NK-92 (cell line): ENCODE results near the gene RUNX1.
"Not testable (repeated sequence)": the region's sequence is repeated elsewhere in the genome, so short reads cannot be mapped to it uniquely, and the experiment has no call there.

Experiments
- DNase-seq: peaks from one replicate; lab custom pipeline; 2025; ENCODE audit not compliant: unreplicated experiment; lab: John Stamatoyannopoulos, UW

Gene RUNX1

GRCh38 chr21:34973685-34974084 is 75.4 kb downstream of the RUNX1 start:
- no peak for DNase-seq

- DNase-seq = no peak
These were observed 77.4 kb downstream of the RUNX1 start for GRCh38 chr21:34971656-34972055.

GRCh38 chr21:34970566-34970965 is 78.5 kb downstream of the RUNX1 start:
- DNase-seq = no peak

GRCh38 chr21:34970167-34970500 is 79.0 kb downstream of the RUNX1 start:
- no peak for DNase-seq

- no peak for DNase-seq
These were observed 79.5 kb downstream of the RUNX1 start for GRCh38 chr21:34969423-34970166.

- no peak for DNase-seq
These were observed 80.4 kb downstream of the RUNX1 start for GRCh38 chr21:34968414-34969333.

GRCh38 chr21:34967509-34968289 is 81.4 kb downstream of the RUNX1 start:
- DNase-seq = no peak

GRCh38 chr21:34966881-34967280 is 82.2 kb downstream of the RUNX1 start:
- not testable (repeated sequence) for DNase-seq

- DNase-seq = no peak
These were observed 83.6 kb downstream of the RUNX1 start for GRCh38 chr21:34965200-34966174.

- no peak for DNase-seq
These were observed 86.4 kb downstream of the RUNX1 start for GRCh38 chr21:34962586-34963222.

GRCh38 chr21:34962136-34962535 is 87.0 kb downstream of the RUNX1 start:
- DNase-seq = no peak

GRCh38 chr21:34960687-34961086 is 88.4 kb downstream of the RUNX1 start:
- DNase-seq = no peak

GRCh38 chr21:34959607-34960006 is 89.5 kb downstream of the RUNX1 start:
- no peak for DNase-seq

GRCh38 chr21:34958040-34958439 is 91.1 kb downstream of the RUNX1 start:
- no peak for DNase-seq

- DNase-seq = no peak
These were observed 92.4 kb downstream of the RUNX1 start for GRCh38 chr21:34956416-34957316.

GRCh38 chr21:34953950-34954349 is 95.2 kb downstream of the RUNX1 start:
- no peak for DNase-seq

- no peak for DNase-seq
These were observed 96.4 kb downstream of the RUNX1 start for GRCh38 chr21:34952701-34953100.

GRCh38 chr21:34951868-34952267 is 97.2 kb downstream of the RUNX1 start:
- DNase-seq = not testable (repeated sequence)

- no peak for DNase-seq
These were observed 98.1 kb downstream of the RUNX1 start for GRCh38 chr21:34950980-34951379.
